Measurements from ENCODE around the gene CDC42BPA.

- TF ChIP-seq CTCF (IDR thresholded peaks at IDR 0.05) (no peak), POLR2A (IDR thresholded peaks at IDR 0.05) (no peak)
These were observed 126.7 kb downstream of the CDC42BPA start for GRCh38 chr1:227191607-227192006.
